OCI-LY3 (cell line): ENCODE results near the gene ACMSD.
"Not testable (repeated sequence)": the region's sequence is repeated elsewhere in the genome, so short reads cannot be mapped to it uniquely, and the experiment has no call there.

Experiments used
- CTCF ChIP-seq: fragments of 200-600, 300-600 bp; sonication (generic); IDR thresholded peaks from 2 replicates; pipeline ENCODE4 v1.5.1; 2014; ENCODE audit warnings: antibody characterized with exemption, low read length, low read depth
- EZH2phosphoT487 ChIP-seq: fragments of 200-600 bp; shearing (Covaris generic); IDR thresholded peaks from 2 replicates; pipeline ENCODE4 v1.6.1; 2018; ENCODE audit warnings: antibody characterized with exemption, mixed run types, low read depth

GRCh38 chr2:134903701-134904100 lies 65.3 kb downstream of the ACMSD start:
- TF ChIP-seq CTCF, EZH2phosphoT487: not testable (repeated sequence)
